K562 (cell line): ENCODE data around the gene TBRG4. TPM values are rescaled to one million over a fixed set of nuclear protein-coding genes. Genes with fewer than 3 reads are reported as not detected.

Source experiments
- BCLAF1 ChIP-seq, 2 experiments: fragments of 450-650 bp in 1 of 2; IDR thresholded peaks; 2 replicates each; pipeline ENCODE4 v1.6.1; 2011 to 2017; ENCODE audit warnings: low read depth in 2 of 2, antibody characterized with exemption in 1 of 2, borderline replicate concordance in 1 of 2, low read length in 1 of 2, mild to moderate bottlenecking in 1 of 2, mixed read lengths in 1 of 2; ENCODE audit not compliant: control insufficient read depth in 1 of 2
- SLC30A9 ChIP-seq: fragments of 250-450 bp; sonication (Bioruptor Pico); IDR thresholded peaks from 2 replicates; pipeline ENCODE4 v1.8.0; 2022; ENCODE audit warnings: mild to moderate bottlenecking, moderate library complexity
- ZNF280A ChIP-seq: fragments of 450-650 bp; IDR thresholded peaks from 2 replicates; pipeline ENCODE4 v1.6.1; 2018; ENCODE audit warnings: mild to moderate bottlenecking, low read depth; ENCODE audit not compliant: partially characterized antibody
- polyA plus RNA-seq, 8 experiments: library from polyadenylated mRNA; depleted of rRNA in 4 of 8; stranded (reverse) in 5 of 8; unstranded in 3 of 8; fragments of >200 nt; fragmentation: Nextera tagmentation in 2 of 8; fragmentation: Illumina TruSeq in 1 of 8; extraction: Ambion mirVana in 2 of 8; extraction: Trizol in 1 of 8; gene quantifications; 2 replicates each; pipeline versions ENCODE4 v1.2.1 to v1.2.3, GENCODE V29; 2011 to 2014; ENCODE audit warnings: inconsistent platforms in 1 of 8, missing spikeins in 1 of 8
- total RNA-seq, 7 experiments: library from RNA; depleted of rRNA in 6 of 7; stranded (reverse); fragments of >200 nt in 6 of 7; fragmentation: Illumina TruSeq in 2 of 7; extraction: Trizol in 2 of 7; gene quantifications; 2 replicates each; pipeline versions ENCODE4 v1.2.1 to v1.2.3, GENCODE V29; 2011 to 2021; ENCODE audit warnings: low replicate concordance in 1 of 7
- TF ChIP-seq, protein P1 (sequence below): fragments of 200-600 bp; sonication (generic); IDR thresholded peaks from one replicate; pipeline ENCODE4 v1.6.1; 2012; ENCODE audit warnings: mild to moderate bottlenecking, low read depth, low read length, inconsistent platforms
- TF ChIP-seq, protein P2 (sequence below): fragments of 450-650 bp; formaldehyde crosslinking; IDR thresholded peaks from 2 replicates; pipeline ENCODE4 v1.4.0; 2022; ENCODE audit warnings: missing genetic modification characterization

Gene TBRG4
- total and polyA plus RNA-seq, 9 of the 15 experiments (the other 6 are each of a cell fraction or from before 2014, with no cell fraction given): 11.2 to 322 (median 216) TPM

GRCh38 chr7:45099891-45100760, 11.4 kb downstream of the TBRG4 start (continued):
- TF ChIP-seq, protein P1, sequence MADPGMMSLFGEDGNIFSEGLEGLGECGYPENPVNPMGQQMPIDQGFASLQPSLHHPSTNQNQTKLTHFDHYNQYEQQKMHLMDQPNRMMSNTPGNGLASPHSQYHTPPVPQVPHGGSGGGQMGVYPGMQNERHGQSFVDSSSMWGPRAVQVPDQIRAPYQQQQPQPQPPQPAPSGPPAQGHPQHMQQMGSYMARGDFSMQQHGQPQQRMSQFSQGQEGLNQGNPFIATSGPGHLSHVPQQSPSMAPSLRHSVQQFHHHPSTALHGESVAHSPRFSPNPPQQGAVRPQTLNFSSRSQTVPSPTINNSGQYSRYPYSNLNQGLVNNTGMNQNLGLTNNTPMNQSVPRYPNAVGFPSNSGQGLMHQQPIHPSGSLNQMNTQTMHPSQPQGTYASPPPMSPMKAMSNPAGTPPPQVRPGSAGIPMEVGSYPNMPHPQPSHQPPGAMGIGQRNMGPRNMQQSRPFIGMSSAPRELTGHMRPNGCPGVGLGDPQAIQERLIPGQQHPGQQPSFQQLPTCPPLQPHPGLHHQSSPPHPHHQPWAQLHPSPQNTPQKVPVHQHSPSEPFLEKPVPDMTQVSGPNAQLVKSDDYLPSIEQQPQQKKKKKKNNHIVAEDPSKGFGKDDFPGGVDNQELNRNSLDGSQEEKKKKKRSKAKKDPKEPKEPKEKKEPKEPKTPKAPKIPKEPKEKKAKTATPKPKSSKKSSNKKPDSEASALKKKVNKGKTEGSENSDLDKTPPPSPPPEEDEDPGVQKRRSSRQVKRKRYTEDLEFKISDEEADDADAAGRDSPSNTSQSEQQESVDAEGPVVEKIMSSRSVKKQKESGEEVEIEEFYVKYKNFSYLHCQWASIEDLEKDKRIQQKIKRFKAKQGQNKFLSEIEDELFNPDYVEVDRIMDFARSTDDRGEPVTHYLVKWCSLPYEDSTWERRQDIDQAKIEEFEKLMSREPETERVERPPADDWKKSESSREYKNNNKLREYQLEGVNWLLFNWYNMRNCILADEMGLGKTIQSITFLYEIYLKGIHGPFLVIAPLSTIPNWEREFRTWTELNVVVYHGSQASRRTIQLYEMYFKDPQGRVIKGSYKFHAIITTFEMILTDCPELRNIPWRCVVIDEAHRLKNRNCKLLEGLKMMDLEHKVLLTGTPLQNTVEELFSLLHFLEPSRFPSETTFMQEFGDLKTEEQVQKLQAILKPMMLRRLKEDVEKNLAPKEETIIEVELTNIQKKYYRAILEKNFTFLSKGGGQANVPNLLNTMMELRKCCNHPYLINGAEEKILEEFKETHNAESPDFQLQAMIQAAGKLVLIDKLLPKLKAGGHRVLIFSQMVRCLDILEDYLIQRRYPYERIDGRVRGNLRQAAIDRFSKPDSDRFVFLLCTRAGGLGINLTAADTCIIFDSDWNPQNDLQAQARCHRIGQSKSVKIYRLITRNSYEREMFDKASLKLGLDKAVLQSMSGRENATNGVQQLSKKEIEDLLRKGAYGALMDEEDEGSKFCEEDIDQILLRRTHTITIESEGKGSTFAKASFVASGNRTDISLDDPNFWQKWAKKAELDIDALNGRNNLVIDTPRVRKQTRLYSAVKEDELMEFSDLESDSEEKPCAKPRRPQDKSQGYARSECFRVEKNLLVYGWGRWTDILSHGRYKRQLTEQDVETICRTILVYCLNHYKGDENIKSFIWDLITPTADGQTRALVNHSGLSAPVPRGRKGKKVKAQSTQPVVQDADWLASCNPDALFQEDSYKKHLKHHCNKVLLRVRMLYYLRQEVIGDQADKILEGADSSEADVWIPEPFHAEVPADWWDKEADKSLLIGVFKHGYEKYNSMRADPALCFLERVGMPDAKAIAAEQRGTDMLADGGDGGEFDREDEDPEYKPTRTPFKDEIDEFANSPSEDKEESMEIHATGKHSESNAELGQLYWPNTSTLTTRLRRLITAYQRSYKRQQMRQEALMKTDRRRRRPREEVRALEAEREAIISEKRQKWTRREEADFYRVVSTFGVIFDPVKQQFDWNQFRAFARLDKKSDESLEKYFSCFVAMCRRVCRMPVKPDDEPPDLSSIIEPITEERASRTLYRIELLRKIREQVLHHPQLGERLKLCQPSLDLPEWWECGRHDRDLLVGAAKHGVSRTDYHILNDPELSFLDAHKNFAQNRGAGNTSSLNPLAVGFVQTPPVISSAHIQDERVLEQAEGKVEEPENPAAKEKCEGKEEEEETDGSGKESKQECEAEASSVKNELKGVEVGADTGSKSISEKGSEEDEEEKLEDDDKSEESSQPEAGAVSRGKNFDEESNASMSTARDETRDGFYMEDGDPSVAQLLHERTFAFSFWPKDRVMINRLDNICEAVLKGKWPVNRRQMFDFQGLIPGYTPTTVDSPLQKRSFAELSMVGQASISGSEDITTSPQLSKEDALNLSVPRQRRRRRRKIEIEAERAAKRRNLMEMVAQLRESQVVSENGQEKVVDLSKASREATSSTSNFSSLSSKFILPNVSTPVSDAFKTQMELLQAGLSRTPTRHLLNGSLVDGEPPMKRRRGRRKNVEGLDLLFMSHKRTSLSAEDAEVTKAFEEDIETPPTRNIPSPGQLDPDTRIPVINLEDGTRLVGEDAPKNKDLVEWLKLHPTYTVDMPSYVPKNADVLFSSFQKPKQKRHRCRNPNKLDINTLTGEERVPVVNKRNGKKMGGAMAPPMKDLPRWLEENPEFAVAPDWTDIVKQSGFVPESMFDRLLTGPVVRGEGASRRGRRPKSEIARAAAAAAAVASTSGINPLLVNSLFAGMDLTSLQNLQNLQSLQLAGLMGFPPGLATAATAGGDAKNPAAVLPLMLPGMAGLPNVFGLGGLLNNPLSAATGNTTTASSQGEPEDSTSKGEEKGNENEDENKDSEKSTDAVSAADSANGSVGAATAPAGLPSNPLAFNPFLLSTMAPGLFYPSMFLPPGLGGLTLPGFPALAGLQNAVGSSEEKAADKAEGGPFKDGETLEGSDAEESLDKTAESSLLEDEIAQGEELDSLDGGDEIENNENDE: no peak
- TF ChIP-seq BCLAF1 (IDR thresholded peaks at IDR 0.05; ENCODE audit: borderline replicate concordance in 1 of 2, control insufficient read depth in 1 of 2, low read depth in 2 of 2, low read length in 1 of 2) (no peak), SLC30A9 (CRISPR knock-in tag) (no peak), ZNF280A (no peak)
- TF ChIP-seq, protein P2, sequence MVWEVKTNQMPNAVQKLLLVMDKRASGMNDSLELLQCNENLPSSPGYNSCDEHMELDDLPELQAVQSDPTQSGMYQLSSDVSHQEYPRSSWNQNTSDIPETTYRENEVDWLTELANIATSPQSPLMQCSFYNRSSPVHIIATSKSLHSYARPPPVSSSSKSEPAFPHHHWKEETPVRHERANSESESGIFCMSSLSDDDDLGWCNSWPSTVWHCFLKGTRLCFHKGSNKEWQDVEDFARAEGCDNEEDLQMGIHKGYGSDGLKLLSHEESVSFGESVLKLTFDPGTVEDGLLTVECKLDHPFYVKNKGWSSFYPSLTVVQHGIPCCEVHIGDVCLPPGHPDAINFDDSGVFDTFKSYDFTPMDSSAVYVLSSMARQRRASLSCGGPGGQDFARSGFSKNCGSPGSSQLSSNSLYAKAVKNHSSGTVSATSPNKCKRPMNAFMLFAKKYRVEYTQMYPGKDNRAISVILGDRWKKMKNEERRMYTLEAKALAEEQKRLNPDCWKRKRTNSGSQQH (CRISPR knock-in tag): no peak
